GM21723 (cell line): ENCODE results near the gene ELAVL1.

ENCODE experiments used
- ATAC-seq: cut with Tn5 transposase; IDR thresholded peaks from one replicate; pipeline ENCODE4 v1.9.1; 2021; ENCODE audit warnings: mild to moderate bottlenecking, moderate library complexity; ENCODE audit not compliant: unreplicated experiment

Gene ELAVL1

GRCh38 chr19:7986321-7987113 is 18.9 kb downstream of the ELAVL1 start:
- ATAC-seq: no peak

- no peak for ATAC-seq
Measured at GRCh38 chr19:7985481-7985911, 19.9 kb downstream of the ELAVL1 start.

GRCh38 chr19:7983995-7984837 is 21.2 kb downstream of the ELAVL1 start:
- no peak for ATAC-seq

- ATAC-seq: no peak
Measured at GRCh38 chr19:7983286-7983950, 22.0 kb downstream of the ELAVL1 start.

- ATAC-seq: no peak
Measured at GRCh38 chr19:7982651-7983099, 22.8 kb downstream of the ELAVL1 start.

GRCh38 chr19:7982103-7982502 is 23.3 kb downstream of the ELAVL1 start:
- ATAC-seq: no peak

- ATAC-seq: no peak
Measured at GRCh38 chr19:7981661-7982060, 23.8 kb downstream of the ELAVL1 start.

- no peak for ATAC-seq
Measured at GRCh38 chr19:7981199-7981598, 24.2 kb downstream of the ELAVL1 start.

- no peak for ATAC-seq
Measured at GRCh38 chr19:7980635-7981121, 24.8 kb downstream of the ELAVL1 start.

GRCh38 chr19:7980168-7980567 is 25.3 kb downstream of the ELAVL1 start:
- no peak for ATAC-seq

GRCh38 chr19:7979559-7979958 is 25.9 kb downstream of the ELAVL1 start:
- no peak for ATAC-seq

- no peak for ATAC-seq
Measured at GRCh38 chr19:7979011-7979410, 26.4 kb downstream of the ELAVL1 start.

- ATAC-seq: no peak
Measured at GRCh38 chr19:7978179-7978825, 27.1 kb downstream of the ELAVL1 start.

- no peak for ATAC-seq
Measured at GRCh38 chr19:7977723-7978040, 27.8 kb downstream of the ELAVL1 start.

GRCh38 chr19:7977021-7977722 is 28.3 kb downstream of the ELAVL1 start:
- ATAC-seq: no peak

- ATAC-seq: no peak
Measured at GRCh38 chr19:7976461-7976860, 29.0 kb downstream of the ELAVL1 start.

- no peak for ATAC-seq
Measured at GRCh38 chr19:7975037-7975436, 30.4 kb downstream of the ELAVL1 start.

- ATAC-seq: no peak
Measured at GRCh38 chr19:7973883-7974282, 31.6 kb downstream of the ELAVL1 start.

- no peak for ATAC-seq
Measured at GRCh38 chr19:7971553-7972520, 33.6 kb downstream of the ELAVL1 start.
